OCI-LY1 (cell line): ENCODE results near the gene TMEM18.
"Not testable (repeated sequence)": the region's sequence is repeated elsewhere in the genome, so short reads cannot be mapped to it uniquely, and the experiment has no call there.

Source experiments
- H2AFZ ChIP-seq: fragments of 200-600 bp; sonication (generic), shearing (Covaris generic); 2 replicates; pipeline ENCODE4 v1.6.0; 2014; ENCODE audit warnings: antibody characterized with exemption, mild to moderate bottlenecking, low read length
- H3F3A ChIP-seq: fragments of 200-600 bp; sonication (generic), shearing (Covaris generic); 2 replicates; pipeline ENCODE4 v1.6.0; 2014; ENCODE audit warnings: mild to moderate bottlenecking, antibody characterized with exemption, low read length, moderate library complexity; ENCODE audit not compliant: insufficient read depth
- H3K27ac ChIP-seq: fragments of 200-600 bp; sonication (generic); 2 replicates; pipeline ENCODE4 v1.5.1; 2014; ENCODE audit warnings: low read length, mixed run types, mild to moderate bottlenecking, low read depth; ENCODE audit not compliant: poor library complexity, severe bottlenecking
- H3K27me3 ChIP-seq: fragments of 200-600 bp; sonication (generic); 2 replicates; pipeline ENCODE4 v1.6.0; 2014; ENCODE audit warnings: antibody characterized with exemption, mild to moderate bottlenecking, low read length, moderate library complexity; ENCODE audit not compliant: insufficient read depth
- H3K36me3 ChIP-seq: fragments of 200-600 bp; sonication (generic); 2 replicates; pipeline ENCODE4 v1.6.1; 2014; ENCODE audit warnings: mild to moderate bottlenecking, antibody characterized with exemption, low read length, moderate library complexity, mixed read lengths; ENCODE audit not compliant: insufficient read depth
- H3K4me1 ChIP-seq: fragments of 200-600 bp; sonication (generic); 2 replicates; pipeline ENCODE4 v1.5.1; 2014; ENCODE audit warnings: mild to moderate bottlenecking, low read length, moderate library complexity; ENCODE audit not compliant: insufficient read depth, severe bottlenecking
- H3K4me2 ChIP-seq: fragments of 200-600 bp; sonication (generic), shearing (Covaris generic); 2 replicates; pipeline ENCODE4 v1.6.1; 2014; ENCODE audit warnings: low read length
- H3K4me3 ChIP-seq: fragments of 200-600 bp; sonication (generic); 2 replicates; pipeline ENCODE4 v1.5.1; 2014; ENCODE audit warnings: low read length, low read depth, mild to moderate bottlenecking, mixed read lengths; ENCODE audit not compliant: poor library complexity, severe bottlenecking
- H3K79me2 ChIP-seq: fragments of 200-600 bp; shearing (Covaris generic); 2 replicates; pipeline ENCODE4 v1.6.1; 2016; ENCODE audit warnings: mixed run types, low read length, mixed read lengths; ENCODE audit not compliant: insufficient read depth
- H3K9ac ChIP-seq: fragments of 200-600 bp; sonication (generic), shearing (Covaris generic); 2 replicates; pipeline ENCODE4 v1.6.1; 2014; ENCODE audit warnings: mild to moderate bottlenecking, low read length, mixed read lengths
- H3K9me2 ChIP-seq: fragments of 200-600 bp; sonication (generic), shearing (Covaris generic); 2 replicates; pipeline ENCODE4 v1.6.1; 2014; ENCODE audit warnings: low read depth, mild to moderate bottlenecking, low read length, mixed read lengths
- H3K9me3 ChIP-seq: fragments of 200-600 bp; shearing (Covaris generic); 2 replicates; pipeline ENCODE4 v1.6.1; 2014; ENCODE audit warnings: low read length, mixed read lengths
- H4K20me1 ChIP-seq: fragments of 200-600 bp; sonication (generic), shearing (Covaris generic); 2 replicates; pipeline ENCODE4 v1.6.0; 2016; ENCODE audit warnings: mild to moderate bottlenecking, low read length; ENCODE audit not compliant: insufficient read depth
- EZH2 ChIP-seq: fragments of 200-600 bp; sonication (generic), shearing (Covaris generic); IDR thresholded peaks from 2 replicates; pipeline ENCODE4 v1.8.0; 2017; ENCODE audit warnings: borderline replicate concordance, mixed run types, mild to moderate bottlenecking, antibody characterized with exemption, low read length, moderate library complexity, mixed read lengths
- TF ChIP-seq, protein P1 (sequence below): fragments of 200-600 bp; sonication (generic), shearing (Covaris generic); IDR thresholded peaks from 2 replicates; pipeline ENCODE4 v1.5.1; 2017; ENCODE audit warnings: mild to moderate bottlenecking, antibody characterized with exemption, low read length, moderate library complexity, mixed read lengths

Gene TMEM18

DNA sequence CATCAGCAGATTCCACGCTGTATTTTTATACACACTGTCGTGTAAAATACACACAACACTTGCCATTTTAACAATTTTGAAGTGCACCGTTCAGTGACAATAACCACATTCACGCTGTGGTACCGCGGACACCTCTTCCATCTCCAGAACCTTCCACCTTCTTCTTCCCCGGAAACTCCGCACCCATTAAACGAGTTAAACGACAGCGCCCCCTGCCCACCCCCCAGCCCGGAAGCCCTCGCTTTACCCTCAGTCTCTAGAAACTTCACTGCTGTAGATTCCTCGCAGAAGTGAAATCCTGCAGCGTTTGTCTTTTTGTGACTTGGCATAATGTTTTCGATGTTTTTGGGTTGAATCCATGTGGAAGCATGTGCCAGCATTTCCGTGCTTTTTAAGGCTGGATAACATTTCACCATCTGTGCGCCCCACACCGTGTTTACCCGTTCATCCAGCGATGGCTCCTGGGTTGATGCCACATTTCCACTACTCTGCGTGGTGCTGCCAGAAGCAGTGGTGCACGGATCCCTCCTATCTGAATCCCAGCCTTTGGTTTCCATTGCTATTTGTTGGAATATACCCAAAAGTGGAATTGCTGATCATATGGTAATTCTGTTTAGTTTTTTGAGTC lies 32.0 kb upstream of the TMEM18 start:
- Histone ChIP-seq H4K20me1 (no peaks in the 10 kb centered on the region), H3K9ac (no peak overlapping the region), H3K9me2 (no peaks in the 10 kb centered on the region), H3K9me3 (no peaks in the 10 kb centered on the region), H3K4me1 (no peaks in the 10 kb centered on the region), H3K79me2 (no peaks in the 10 kb centered on the region), H3F3A (no peaks in the 10 kb centered on the region), H3K27me3 (no peaks in the 10 kb centered on the region), H2AFZ (no peak overlapping the region), H3K36me3 (no peaks in the 10 kb centered on the region), H3K4me2 (no peak overlapping the region), H3K27ac (no peak overlapping the region), H3K4me3 (no peak overlapping the region)
- TF ChIP-seq EZH2 = no peak
- TF ChIP-seq, protein P1, sequence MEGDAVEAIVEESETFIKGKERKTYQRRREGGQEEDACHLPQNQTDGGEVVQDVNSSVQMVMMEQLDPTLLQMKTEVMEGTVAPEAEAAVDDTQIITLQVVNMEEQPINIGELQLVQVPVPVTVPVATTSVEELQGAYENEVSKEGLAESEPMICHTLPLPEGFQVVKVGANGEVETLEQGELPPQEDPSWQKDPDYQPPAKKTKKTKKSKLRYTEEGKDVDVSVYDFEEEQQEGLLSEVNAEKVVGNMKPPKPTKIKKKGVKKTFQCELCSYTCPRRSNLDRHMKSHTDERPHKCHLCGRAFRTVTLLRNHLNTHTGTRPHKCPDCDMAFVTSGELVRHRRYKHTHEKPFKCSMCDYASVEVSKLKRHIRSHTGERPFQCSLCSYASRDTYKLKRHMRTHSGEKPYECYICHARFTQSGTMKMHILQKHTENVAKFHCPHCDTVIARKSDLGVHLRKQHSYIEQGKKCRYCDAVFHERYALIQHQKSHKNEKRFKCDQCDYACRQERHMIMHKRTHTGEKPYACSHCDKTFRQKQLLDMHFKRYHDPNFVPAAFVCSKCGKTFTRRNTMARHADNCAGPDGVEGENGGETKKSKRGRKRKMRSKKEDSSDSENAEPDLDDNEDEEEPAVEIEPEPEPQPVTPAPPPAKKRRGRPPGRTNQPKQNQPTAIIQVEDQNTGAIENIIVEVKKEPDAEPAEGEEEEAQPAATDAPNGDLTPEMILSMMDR = no peak

DNA sequence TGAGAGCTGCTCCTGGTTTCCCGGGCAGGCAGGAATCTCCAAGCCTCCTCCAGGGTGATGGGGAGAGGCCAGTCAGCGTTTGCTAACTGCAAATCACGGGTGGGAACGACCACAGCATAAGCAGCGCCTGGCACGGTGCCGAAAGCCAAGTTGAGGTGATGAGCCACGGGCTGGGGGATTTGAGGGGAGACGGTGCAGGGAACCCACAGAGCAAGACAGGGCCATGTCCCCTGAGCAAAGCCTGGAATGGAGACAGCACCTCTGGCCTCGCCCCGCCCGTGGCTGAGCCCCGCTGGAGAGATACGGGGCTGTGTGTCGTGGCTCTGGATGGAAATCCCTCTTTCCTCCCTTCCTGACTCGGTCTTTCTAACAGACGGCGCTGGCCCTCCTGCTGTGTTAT lies 31.5 kb upstream of the TMEM18 start:
- H3K36me3 ChIP-seq = no peaks in the 10 kb centered on the region
- no peak overlapping the region for H3K4me3 ChIP-seq
- no peaks in the 10 kb centered on the region for H3K27me3 ChIP-seq
- H4K20me1 ChIP-seq = no peaks in the 10 kb centered on the region
- H3K79me2 ChIP-seq = no peaks in the 10 kb centered on the region
- no peak overlapping the region for H2AFZ ChIP-seq
- TF ChIP-seq, protein P1 = no peak
- TF ChIP-seq EZH2 = no peak
- H3K4me2 ChIP-seq = no peak overlapping the region
- no peaks in the 10 kb centered on the region for H3K9me3 ChIP-seq
- no peaks in the 10 kb centered on the region for H3K4me1 ChIP-seq
- H3K27ac ChIP-seq = no peak overlapping the region
- no peak overlapping the region for H3K9ac ChIP-seq
- no peaks in the 10 kb centered on the region for H3F3A ChIP-seq
- H3K9me2 ChIP-seq = no peaks in the 10 kb centered on the region

DNA sequence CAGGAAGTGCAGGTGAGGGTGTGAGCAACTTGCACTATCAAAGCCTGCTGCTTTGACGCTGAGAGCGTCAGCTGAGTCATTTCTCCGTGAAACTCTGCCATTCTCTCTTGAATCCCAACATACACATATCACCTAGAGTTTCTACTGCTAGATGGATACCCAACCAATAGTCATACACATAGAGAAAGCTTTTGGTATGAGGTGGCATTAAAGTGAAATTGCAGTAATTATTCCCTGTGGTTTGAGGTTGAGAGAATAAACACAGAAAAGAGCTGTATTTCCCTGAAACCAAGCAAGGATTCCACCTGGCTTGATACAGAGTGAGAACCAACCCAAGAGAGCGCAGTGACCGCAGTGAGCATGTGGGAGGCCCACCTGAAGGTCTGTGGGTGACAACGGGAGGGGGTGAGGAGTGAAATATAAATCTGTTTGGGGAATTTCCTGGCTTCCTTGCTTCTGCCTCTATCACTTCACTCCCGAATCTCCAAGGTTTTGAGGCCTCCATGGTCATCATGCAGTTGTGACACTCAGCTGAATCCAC lies 28.8 kb upstream of the TMEM18 start:
- Histone ChIP-seq H3K4me3 (no peak overlapping the region), H3K27ac (no peak overlapping the region), H3K27me3 (no peaks in the 10 kb centered on the region), H3F3A (no peaks in the 10 kb centered on the region), H2AFZ (no peak overlapping the region), H4K20me1 (no peaks in the 10 kb centered on the region), H3K9ac (no peak overlapping the region), H3K36me3 (no peaks in the 10 kb centered on the region), H3K79me2 (no peaks in the 10 kb centered on the region), H3K9me3 (no peaks in the 10 kb centered on the region), H3K4me1 (no peaks in the 10 kb centered on the region), H3K9me2 (no peaks in the 10 kb centered on the region), H3K4me2 (no peak overlapping the region)
- no peak for TF ChIP-seq EZH2
- TF ChIP-seq, protein P1 = no peak

GRCh38 chr2:702765-703164 lies 25.6 kb upstream of the TMEM18 start:
- H3K9me3 ChIP-seq, H3K36me3 ChIP-seq, H3K4me1 ChIP-seq, H3K27me3 ChIP-seq, H3K27ac ChIP-seq, H4K20me1 ChIP-seq, H3K4me2 ChIP-seq, H3K9ac ChIP-seq, H3K9me2 ChIP-seq, H2AFZ ChIP-seq, H3F3A ChIP-seq, H3K79me2 ChIP-seq, H3K4me3 ChIP-seq: not testable (repeated sequence)
